Limb (tissue), 2 donors: Measurements from ENCODE around the gene POU6F2.

Experiments
- DNase-seq, 2 donors: peaks; one replicate each; pipeline ENCODE4 v3.0.0-alpha.2; 2016; ENCODE audit errors: extremely low spot score in 2 of 2

The POU6F2 gene

GRCh38 chr7:39490296-39490695 lies 512.6 kb downstream of the POU6F2 start:
- no peak for DNase-seq

- no peak for DNase-seq
Observed at GRCh38 chr7:39493934-39494333, 516.2 kb downstream of the POU6F2 start.

GRCh38 chr7:39501358-39501757 lies 523.6 kb downstream of the POU6F2 start:
- no peak for DNase-seq

GRCh38 chr7:39504963-39505362 lies 527.3 kb downstream of the POU6F2 start:
- no peak for DNase-seq

GRCh38 chr7:39507866-39508551 lies 530.3 kb downstream of the POU6F2 start:
- DNase-seq, result no peak

- DNase-seq, result no peak
Observed at GRCh38 chr7:39509436-39509835, 531.7 kb downstream of the POU6F2 start.

GRCh38 chr7:39509912-39510311 lies 532.2 kb downstream of the POU6F2 start:
- no peak for DNase-seq

GRCh38 chr7:39510864-39511354 lies 533.2 kb downstream of the POU6F2 start:
- no peak for DNase-seq

- no peak for DNase-seq
Observed at GRCh38 chr7:39515534-39516228, 538.0 kb downstream of the POU6F2 start.

- DNase-seq, result no peak
Observed at GRCh38 chr7:39516498-39516897, 538.8 kb downstream of the POU6F2 start.

- DNase-seq, result no peak
Observed at GRCh38 chr7:39517240-39517639, 539.5 kb downstream of the POU6F2 start.
